Suprapubic skin (tissue), 3 donors: ENCODE results near the gene ABHD2.

Experiments used
- POLR2A ChIP-seq, 2 donors: fragments of 450-650 bp; IDR thresholded peaks; one replicate each; pipeline ENCODE4 v1.6.1; 2017; ENCODE audit warnings: antibody characterized with exemption in 2 of 2, mild to moderate bottlenecking in 2 of 2, moderate library complexity in 2 of 2
- TF ChIP-seq, protein P1 (sequence below), 2 donors: fragments of 200-600 bp in 1 of 2; fragments of 450-650 bp in 1 of 2; sonication (generic) in 1 of 2; IDR thresholded peaks; one replicate each; pipeline ENCODE4 v1.5.1; 2016 to 2019; ENCODE audit warnings: antibody characterized with exemption in 2 of 2, mild to moderate bottlenecking in 1 of 2, moderate library complexity in 1 of 2

DNA sequence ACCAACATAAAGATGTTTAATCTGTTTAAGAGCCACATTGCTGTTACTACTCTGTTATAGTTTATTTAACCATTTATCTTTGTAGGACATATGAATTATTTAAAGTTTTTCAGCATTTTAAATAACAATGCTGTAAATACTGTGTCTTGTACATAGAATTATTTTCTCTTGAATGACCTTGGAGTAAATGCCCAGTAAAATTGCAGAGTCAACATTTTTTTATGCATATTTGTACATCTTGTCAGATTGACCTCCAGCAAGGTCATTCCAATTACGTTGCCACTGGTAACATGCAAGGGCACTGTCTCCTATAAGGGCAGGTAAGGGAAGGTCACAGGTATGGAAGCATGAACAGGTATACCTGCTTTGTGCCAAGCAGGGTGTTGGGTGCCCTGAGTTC lies 68.8 kb downstream of the ABHD2 start:
- TF ChIP-seq, protein P1, sequence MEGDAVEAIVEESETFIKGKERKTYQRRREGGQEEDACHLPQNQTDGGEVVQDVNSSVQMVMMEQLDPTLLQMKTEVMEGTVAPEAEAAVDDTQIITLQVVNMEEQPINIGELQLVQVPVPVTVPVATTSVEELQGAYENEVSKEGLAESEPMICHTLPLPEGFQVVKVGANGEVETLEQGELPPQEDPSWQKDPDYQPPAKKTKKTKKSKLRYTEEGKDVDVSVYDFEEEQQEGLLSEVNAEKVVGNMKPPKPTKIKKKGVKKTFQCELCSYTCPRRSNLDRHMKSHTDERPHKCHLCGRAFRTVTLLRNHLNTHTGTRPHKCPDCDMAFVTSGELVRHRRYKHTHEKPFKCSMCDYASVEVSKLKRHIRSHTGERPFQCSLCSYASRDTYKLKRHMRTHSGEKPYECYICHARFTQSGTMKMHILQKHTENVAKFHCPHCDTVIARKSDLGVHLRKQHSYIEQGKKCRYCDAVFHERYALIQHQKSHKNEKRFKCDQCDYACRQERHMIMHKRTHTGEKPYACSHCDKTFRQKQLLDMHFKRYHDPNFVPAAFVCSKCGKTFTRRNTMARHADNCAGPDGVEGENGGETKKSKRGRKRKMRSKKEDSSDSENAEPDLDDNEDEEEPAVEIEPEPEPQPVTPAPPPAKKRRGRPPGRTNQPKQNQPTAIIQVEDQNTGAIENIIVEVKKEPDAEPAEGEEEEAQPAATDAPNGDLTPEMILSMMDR (IDR thresholded peaks at IDR 0.05) = no peak
- TF ChIP-seq POLR2A (IDR thresholded peaks at IDR 0.05) = no peak
